GM21737 (cell line): Measurements from ENCODE around the gene THRB.

ENCODE experiments used
- ATAC-seq: cut with Tn5 transposase; IDR thresholded peaks from one replicate; pipeline ENCODE4 v1.9.1; 2021; ENCODE audit warnings: mild to moderate bottlenecking, moderate library complexity; ENCODE audit not compliant: unreplicated experiment

Gene THRB

GRCh38 chr3:24286405-24286804, 208.2 kb downstream of the THRB start:
- ATAC-seq: no peak

GRCh38 chr3:24278543-24278942, 216.1 kb downstream of the THRB start:
- ATAC-seq: no peak

- no peak for ATAC-seq
These were observed 221.2 kb downstream of the THRB start for GRCh38 chr3:24273491-24273890.

GRCh38 chr3:24272875-24273274, 221.8 kb downstream of the THRB start:
- no peak for ATAC-seq

- no peak for ATAC-seq
These were observed 222.2 kb downstream of the THRB start for GRCh38 chr3:24272408-24272807.

- no peak for ATAC-seq
These were observed 223.4 kb downstream of the THRB start for GRCh38 chr3:24271228-24271627.

GRCh38 chr3:24270744-24271143, 223.9 kb downstream of the THRB start:
- ATAC-seq: no peak

GRCh38 chr3:24270204-24270691, 224.4 kb downstream of the THRB start:
- no peak for ATAC-seq

- ATAC-seq: peak; percentile 74
These were observed 229.9 kb downstream of the THRB start for GRCh38 chr3:24264748-24265158.

GRCh38 chr3:24264011-24264410, 230.6 kb downstream of the THRB start:
- ATAC-seq: no peak

- ATAC-seq: no peak
These were observed 231.5 kb downstream of the THRB start for GRCh38 chr3:24263069-24263668.

- ATAC-seq: no peak
These were observed 233.1 kb downstream of the THRB start for GRCh38 chr3:24261521-24261920.

GRCh38 chr3:24259901-24260512, 234.6 kb downstream of the THRB start:
- no peak for ATAC-seq

GRCh38 chr3:24258727-24259600, 235.7 kb downstream of the THRB start:
- ATAC-seq: no peak

- no peak for ATAC-seq
These were observed 236.4 kb downstream of the THRB start for GRCh38 chr3:24258260-24258659.

- no peak for ATAC-seq
These were observed 239.2 kb downstream of the THRB start for GRCh38 chr3:24255414-24255813.

GRCh38 chr3:24254649-24255048, 240.0 kb downstream of the THRB start:
- ATAC-seq: no peak

GRCh38 chr3:24253336-24253735, 241.3 kb downstream of the THRB start:
- no peak for ATAC-seq

- no peak for ATAC-seq
These were observed 245.1 kb downstream of the THRB start for GRCh38 chr3:24249523-24249922.

GRCh38 chr3:24245056-24245455, 249.6 kb downstream of the THRB start:
- no peak for ATAC-seq

- no peak for ATAC-seq
These were observed 250.2 kb downstream of the THRB start for GRCh38 chr3:24244491-24244890.
